22Rv1 (cell line): ENCODE data around the gene PARP9.

Source experiments
- H3K27ac ChIP-seq: fragments of 450-650 bp; 2 replicates; pipeline ENCODE4 v1.5.1; 2017
- CTCF ChIP-seq: fragments of 450-650 bp; IDR thresholded peaks from 2 replicates; pipeline ENCODE4 v1.5.1; 2017; ENCODE audit warnings: mild to moderate bottlenecking
- ZFX ChIP-seq: fragments of 450-650 bp; IDR thresholded peaks from 2 replicates; pipeline ENCODE4 v1.6.1; 2017; ENCODE audit warnings: antibody characterized with exemption, borderline replicate concordance

PARP9 gene

GRCh38 chr3:122523317-122523716 is 40.8 kb downstream of the PARP9 start:
- TF ChIP-seq CTCF (no peak), ZFX (no peak)
- H3K27ac ChIP-seq: no peak overlapping the region

- TF ChIP-seq CTCF: no peak
- TF ChIP-seq ZFX: no peak
- no peak overlapping the region for H3K27ac ChIP-seq
These were observed 43.2 kb downstream of the PARP9 start for GRCh38 chr3:122520861-122521260.

- no peak overlapping the region for H3K27ac ChIP-seq
- TF ChIP-seq CTCF (no peak), ZFX (no peak)
These were observed 44.4 kb downstream of the PARP9 start for GRCh38 chr3:122519693-122520092.

- no peak for TF ChIP-seq ZFX
- no peak for TF ChIP-seq CTCF
- H3K27ac ChIP-seq: no peak overlapping the region
These were observed 47.2 kb downstream of the PARP9 start for GRCh38 chr3:122516846-122517360.

- H3K27ac ChIP-seq: no peak overlapping the region
- TF ChIP-seq ZFX: no peak
- TF ChIP-seq CTCF: no peak
These were observed 48.2 kb downstream of the PARP9 start for GRCh38 chr3:122515870-122516269.

GRCh38 chr3:122515020-122515468 is 49.1 kb downstream of the PARP9 start:
- TF ChIP-seq CTCF: no peak
- no peak for TF ChIP-seq ZFX
- H3K27ac ChIP-seq: peak overlapping the region; percentile 94

- TF ChIP-seq CTCF (no peak), ZFX (no peak)
These were observed 49.7 kb downstream of the PARP9 start, which contains the start of gene KPNA1 for GRCh38 chr3:122514123-122515019. Gene KPNA1, minus strand, starts transcription at chr3:122514939. Its CDS starts 18,374 bp downstream, at chr3:122496565.

More at GRCh38 chr3:122514123-122515019, 49.7 kb downstream of the PARP9 start, which contains the start of gene KPNA1:
- peak within 1 kb of the TSS; percentile 94 for H3K27ac ChIP-seq
